Keratinocyte (primary cell): ENCODE results near the gene GPX2. TPM values are rescaled to one million over a fixed set of nuclear protein-coding genes. Genes with fewer than 3 reads are reported as not detected.

Experiments used
- DNase-seq: peaks from one replicate; pipeline ENCODE4 v3.0.0-alpha.2; 2011; ENCODE audit warnings: low read depth, missing footprints, low spot score
- FAIRE-seq: peaks from 2 replicates; lab custom pipeline; 2011; peaks lifted over from hg19 to GRCh38; lab: Jason Lieb, UNC
- H2AFZ ChIP-seq: 2 replicates; pipeline ENCODE4 v1.6.0; 2012; ENCODE audit warnings: low read length, control low read depth, inconsistent platforms; ENCODE audit not compliant: control insufficient read depth
- H3K27ac ChIP-seq: 2 replicates; pipeline ENCODE4 v1.5.1; 2011; ENCODE audit warnings: low read length; ENCODE audit not compliant: control insufficient read depth, insufficient read depth
- H3K27me3 ChIP-seq: 3 replicates; pipeline ENCODE4 v1.6.0; 2011; ENCODE audit warnings: low read length; ENCODE audit not compliant: control insufficient read depth, insufficient read depth; ENCODE audit errors: extremely low read depth
- H3K36me3 ChIP-seq, 2 experiments: 2 replicates in 1 of 2; 3 replicates in 1 of 2; pipeline ENCODE4 v1.5.1; 2011; ENCODE audit warnings: low read length in 2 of 2, mild to moderate bottlenecking in 1 of 2; ENCODE audit not compliant: control insufficient read depth in 2 of 2, insufficient read depth in 2 of 2; ENCODE audit errors: extremely low read depth in 1 of 2
- H3K4me1 ChIP-seq: 3 replicates; pipeline ENCODE4 v1.5.1; 2011; ENCODE audit warnings: low read length; ENCODE audit not compliant: control insufficient read depth, insufficient read depth; ENCODE audit errors: extremely low read depth
- H3K4me2 ChIP-seq: 3 replicates; pipeline ENCODE4 v1.6.0; 2011; ENCODE audit warnings: low read depth, low read length; ENCODE audit not compliant: control insufficient read depth, insufficient read depth; ENCODE audit errors: extremely low read depth
- H3K4me3 ChIP-seq, 3 experiments: fragments of 200-600 bp in 1 of 3; sonication (generic) in 1 of 3; 2 replicates in 2 of 3; 3 replicates in 1 of 3; pipeline ENCODE4 v1.5.1; 2011 to 2016; ENCODE audit warnings: low read length in 3 of 3, mild to moderate bottlenecking in 3 of 3, control low read depth in 2 of 3, inconsistent platforms in 1 of 3, low read depth in 1 of 3, mixed read lengths in 1 of 3, mixed run types in 1 of 3, moderate library complexity in 1 of 3; ENCODE audit not compliant: control insufficient read depth in 2 of 3, insufficient read depth in 2 of 3; ENCODE audit errors: extremely low read depth in 1 of 3
- H3K79me2 ChIP-seq: 2 replicates; pipeline ENCODE4 v1.6.0; 2012; ENCODE audit warnings: low read length; ENCODE audit not compliant: control insufficient read depth, insufficient read depth
- H3K9ac ChIP-seq: 3 replicates; pipeline ENCODE4 v1.6.0; 2011; ENCODE audit warnings: low read length; ENCODE audit not compliant: control insufficient read depth, insufficient read depth; ENCODE audit errors: extremely low read depth
- H3K9me1 ChIP-seq: 3 replicates; pipeline ENCODE4 v1.6.0; 2011; ENCODE audit warnings: low read length; ENCODE audit not compliant: control insufficient read depth, insufficient read depth; ENCODE audit errors: extremely low read depth
- H3K9me3 ChIP-seq: 2 replicates; pipeline ENCODE4 v1.5.1; 2012; ENCODE audit warnings: low read depth, low read length; ENCODE audit not compliant: control insufficient read depth
- H4K20me1 ChIP-seq: 3 replicates; pipeline ENCODE4 v1.6.0; 2011; ENCODE audit warnings: low read length; ENCODE audit not compliant: control insufficient read depth, insufficient read depth; ENCODE audit errors: extremely low read depth
- EZH2 ChIP-seq: IDR thresholded peaks from one replicate; pipeline ENCODE4 v1.6.1; 2012; ENCODE audit warnings: inconsistent platforms, mild to moderate bottlenecking, low read length, moderate library complexity
- dilution Hi-C: fragments of 300-500 bp; cut with MboI; formaldehyde crosslinking; loops from one replicate; pipeline ENCODE4 v1.7.0; 2020; ENCODE audit warnings: low sequenced_read_pairs; ENCODE audit not compliant: extremely low pct_ligation_motif_present
- polyA plus RNA-seq, 5 experiments: library from polyadenylated mRNA; depleted of rRNA in 3 of 5; stranded (reverse) in 3 of 5; stranded (forward) in 1 of 5; unstranded in 1 of 5; fragments of >200 nt; gene quantifications; 1 replicate in 1 of 5; 2 replicates in 3 of 5; 3 replicates in 1 of 5; pipeline versions ENCODE4 v1.2.1 to v1.2.3, GENCODE V29; 2011 to 2012; ENCODE audit warnings: missing spikeins in 2 of 5, low read depth in 1 of 5, low replicate concordance in 1 of 5
- TF ChIP-seq, protein P1 (sequence below), 3 experiments: IDR thresholded peaks in 1 of 3; conservative IDR thresholded peaks in 1 of 3; optimal IDR thresholded peaks in 1 of 3; 2 replicates in 2 of 3; 3 replicates in 1 of 3; pipeline versions ENCODE3 to v1.5.1; 2011; ENCODE audit warnings: low read length in 3 of 3, mild to moderate bottlenecking in 3 of 3, moderate library complexity in 2 of 3, control low read depth in 1 of 3, inconsistent platforms in 1 of 3; ENCODE audit not compliant: insufficient read depth in 2 of 3; ENCODE audit errors: extremely low read depth in 1 of 3

GPX2 gene
- polyA plus RNA-seq, 1 donor (not counting 4 experiments of a cell fraction or from before 2014, with no cell fraction given), result 47.0 TPM

DNA sequence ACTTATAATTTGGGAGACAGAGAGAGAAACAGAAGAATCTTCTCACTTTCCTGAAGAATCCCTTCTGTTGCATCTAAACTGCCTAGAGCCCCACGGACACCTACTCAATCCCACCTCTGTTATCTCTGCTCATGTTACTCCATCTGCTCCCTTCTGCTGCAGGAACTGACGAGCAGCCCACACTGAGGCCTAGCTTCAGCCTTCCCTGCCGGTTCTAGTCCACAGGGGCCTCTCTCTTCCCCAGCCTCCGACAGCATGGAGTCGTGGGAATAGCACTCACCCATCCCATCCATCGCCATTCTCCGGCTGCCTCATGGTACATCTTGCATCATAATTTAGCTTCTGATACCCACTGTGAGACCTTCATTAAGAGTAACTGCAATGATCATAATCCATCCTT lies 25.6 kb upstream of the GPX2 start:
- Histone ChIP-seq H3K36me3 (no peaks in the 10 kb centered on the region), H4K20me1 (no peaks in the 10 kb centered on the region), H3K9me1 (no peaks in the 10 kb centered on the region), H2AFZ (no peak overlapping the region), H3K4me1 (no peaks in the 10 kb centered on the region), H3K79me2 (no peaks in the 10 kb centered on the region), H3K27me3 (no peaks in the 10 kb centered on the region), H3K27ac (no peak overlapping the region), H3K4me2 (no peak overlapping the region), H3K9ac (no peak overlapping the region), H3K9me3 (no peaks in the 10 kb centered on the region), H3K4me3 (no peak overlapping the region)
- no peak for FAIRE-seq
- TF ChIP-seq, protein P1, sequence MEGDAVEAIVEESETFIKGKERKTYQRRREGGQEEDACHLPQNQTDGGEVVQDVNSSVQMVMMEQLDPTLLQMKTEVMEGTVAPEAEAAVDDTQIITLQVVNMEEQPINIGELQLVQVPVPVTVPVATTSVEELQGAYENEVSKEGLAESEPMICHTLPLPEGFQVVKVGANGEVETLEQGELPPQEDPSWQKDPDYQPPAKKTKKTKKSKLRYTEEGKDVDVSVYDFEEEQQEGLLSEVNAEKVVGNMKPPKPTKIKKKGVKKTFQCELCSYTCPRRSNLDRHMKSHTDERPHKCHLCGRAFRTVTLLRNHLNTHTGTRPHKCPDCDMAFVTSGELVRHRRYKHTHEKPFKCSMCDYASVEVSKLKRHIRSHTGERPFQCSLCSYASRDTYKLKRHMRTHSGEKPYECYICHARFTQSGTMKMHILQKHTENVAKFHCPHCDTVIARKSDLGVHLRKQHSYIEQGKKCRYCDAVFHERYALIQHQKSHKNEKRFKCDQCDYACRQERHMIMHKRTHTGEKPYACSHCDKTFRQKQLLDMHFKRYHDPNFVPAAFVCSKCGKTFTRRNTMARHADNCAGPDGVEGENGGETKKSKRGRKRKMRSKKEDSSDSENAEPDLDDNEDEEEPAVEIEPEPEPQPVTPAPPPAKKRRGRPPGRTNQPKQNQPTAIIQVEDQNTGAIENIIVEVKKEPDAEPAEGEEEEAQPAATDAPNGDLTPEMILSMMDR (optimal IDR thresholded peaks at IDR 0.05 in 1 of 3, IDR thresholded peaks at IDR 0.05 in 1 of 3, conservative IDR thresholded peaks at IDR 0.05 in 1 of 3; ENCODE audit: extremely low read depth in 1 of 3, insufficient read depth in 2 of 3, low read length in 3 of 3), result no peak
- no peak for TF ChIP-seq EZH2
- no peak for DNase-seq
- dilution Hi-C loops, result no loop called here

DNA sequence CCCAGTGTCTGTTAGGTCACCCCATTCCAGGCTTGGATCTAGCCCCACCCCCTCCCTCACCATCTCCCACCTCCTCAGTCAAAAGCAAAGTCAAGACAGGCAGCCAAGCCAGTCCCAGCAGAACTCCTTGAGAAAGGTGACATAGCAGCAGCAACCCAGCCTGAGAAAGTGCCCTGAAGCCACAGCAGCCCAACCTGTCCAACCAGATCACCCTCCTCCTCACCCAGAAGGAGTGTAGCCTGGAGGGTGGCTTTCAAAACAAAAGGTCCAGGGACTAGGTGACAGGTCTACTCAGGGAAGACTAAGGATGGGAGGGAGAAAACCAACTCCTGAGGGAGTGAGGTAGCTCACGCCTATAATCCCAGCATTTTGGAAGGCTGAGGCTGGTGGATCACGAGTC lies 24.4 kb upstream of the GPX2 start:
- H3K4me1 ChIP-seq, result no peaks in the 10 kb centered on the region
- H3K27me3 ChIP-seq, result no peaks in the 10 kb centered on the region
- H3K9me3 ChIP-seq, result no peaks in the 10 kb centered on the region
- H3K27ac ChIP-seq, result no peak overlapping the region
- TF ChIP-seq EZH2, result no peak
- FAIRE-seq (no peak), DNase-seq (no peak)
- peaks cover 2% of the 10 kb centered on the region for H3K9me1 ChIP-seq
- dilution Hi-C loops, result no loop called here
- no peaks in the 10 kb centered on the region for H4K20me1 ChIP-seq
- no peak overlapping the region for H2AFZ ChIP-seq
- no peak overlapping the region for H3K4me2 ChIP-seq
- H3K9ac ChIP-seq, result no peak overlapping the region
- no peaks in the 10 kb centered on the region for H3K79me2 ChIP-seq
- no peaks in the 10 kb centered on the region for H3K36me3 ChIP-seq
- no peak overlapping the region for H3K4me3 ChIP-seq

DNA sequence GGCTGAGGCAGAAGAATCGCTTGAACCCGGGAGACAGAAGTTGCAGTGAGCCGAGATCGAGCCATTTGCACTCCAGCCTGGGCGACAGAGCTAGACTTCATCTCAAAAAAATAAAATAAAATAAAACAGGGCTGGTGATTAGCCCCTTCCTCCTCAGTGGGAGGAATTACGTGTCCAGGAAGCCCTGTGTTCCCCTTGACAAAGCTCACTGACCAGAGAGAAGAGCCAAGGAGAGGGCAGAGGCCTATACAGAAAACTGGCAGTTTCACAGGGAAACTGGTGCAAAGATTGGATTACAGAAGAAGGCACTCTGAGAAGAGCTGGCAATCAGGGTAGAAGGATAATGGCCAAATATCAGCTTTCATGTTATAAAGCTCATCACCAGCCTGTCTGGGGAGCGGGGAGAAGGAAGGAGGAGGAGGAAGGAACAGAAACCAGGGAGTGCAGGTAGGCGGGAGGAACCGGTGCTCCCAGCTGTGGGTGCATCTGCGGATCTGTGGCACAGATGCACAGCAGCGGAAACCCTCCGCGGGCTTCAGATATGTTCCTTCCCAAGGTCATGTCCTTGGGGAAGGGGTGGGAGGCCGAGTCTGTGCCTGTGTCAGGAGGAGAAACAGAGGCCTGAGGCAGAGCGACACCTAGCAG lies 22.9 kb upstream of the GPX2 start:
- no peaks in the 10 kb centered on the region for H3K9me3 ChIP-seq
- H3K27ac ChIP-seq, result no peak overlapping the region
- H3K4me2 ChIP-seq, result no peak overlapping the region
- DNase-seq, result no peak
- H3K79me2 ChIP-seq, result no peaks in the 10 kb centered on the region
- no peaks in the 10 kb centered on the region for H3K36me3 ChIP-seq
- H3K9me1 ChIP-seq, result peaks cover 2% of the 10 kb centered on the region
- no peak for FAIRE-seq
- H3K4me1 ChIP-seq, result peaks cover 4% of the 10 kb centered on the region
- no peaks in the 10 kb centered on the region for H3K27me3 ChIP-seq
- no peak for TF ChIP-seq EZH2
- TF ChIP-seq, protein P1 (optimal IDR thresholded peaks at IDR 0.05 in 1 of 3, IDR thresholded peaks at IDR 0.05 in 1 of 3, conservative IDR thresholded peaks at IDR 0.05 in 1 of 3; ENCODE audit: extremely low read depth in 1 of 3, insufficient read depth in 2 of 3, low read length in 3 of 3), result no peak
- H3K4me3 ChIP-seq, result no peak overlapping the region
- no peaks in the 10 kb centered on the region for H4K20me1 ChIP-seq
- no peak overlapping the region for H3K9ac ChIP-seq
- no peak overlapping the region for H2AFZ ChIP-seq
- dilution Hi-C loops, result no loop called here
